ENCODE data around the gene SYCP2L.
"Not testable (repeated sequence)": the region's sequence is repeated elsewhere in the genome, so short reads cannot be mapped to it uniquely, and the experiment has no call there.

SYCP2L gene

DNA sequence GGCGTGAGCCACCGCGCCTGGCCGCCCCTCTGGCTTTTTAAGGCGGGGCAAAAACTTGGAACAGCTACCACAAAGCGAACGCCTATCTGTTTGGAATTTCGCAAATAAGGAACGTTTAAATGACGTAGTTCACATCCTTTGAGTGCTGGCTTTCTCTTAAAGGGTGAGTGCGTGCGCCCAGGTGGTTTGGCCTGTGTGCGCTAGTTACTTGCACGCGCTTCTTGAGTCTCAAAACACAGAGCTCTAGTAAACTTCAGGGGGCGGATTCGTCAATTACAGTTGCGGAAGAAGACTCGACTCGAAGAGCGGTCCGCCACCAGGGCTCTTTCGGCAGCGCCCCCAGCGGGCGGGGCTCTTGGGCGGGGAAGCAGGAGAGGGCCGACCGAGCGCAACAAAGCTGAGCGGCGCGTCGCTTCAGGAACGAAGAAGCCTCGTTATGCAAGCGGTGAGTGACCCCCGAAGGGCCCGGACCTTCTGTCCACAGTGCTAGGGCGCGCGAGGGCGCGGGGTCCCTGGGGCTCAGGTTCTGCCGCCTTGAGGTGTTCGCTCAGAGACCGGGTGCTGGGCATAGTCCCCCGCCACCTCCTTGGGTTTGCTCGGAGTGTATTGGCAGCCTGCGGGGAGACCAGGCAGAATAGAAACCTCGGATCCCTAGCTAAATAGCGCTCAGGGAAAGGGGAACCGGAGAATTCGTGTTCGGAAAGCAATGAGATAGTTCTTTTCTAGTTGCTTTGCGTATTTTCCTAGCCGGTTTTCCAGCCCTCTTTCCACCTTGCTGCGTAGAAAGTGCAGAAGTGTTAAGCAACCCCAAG, at the start of gene SYCP2L:
SYCP2L (plus strand) TSS at position 362 of the 812 bp plus-strand sequence; CDS start at position 437, 75 bp downstream.
- peak in 1 of 2 donors; percentile 2 for DNase-seq (ENCODE audit: low read depth in 2 of 2)

DNA sequence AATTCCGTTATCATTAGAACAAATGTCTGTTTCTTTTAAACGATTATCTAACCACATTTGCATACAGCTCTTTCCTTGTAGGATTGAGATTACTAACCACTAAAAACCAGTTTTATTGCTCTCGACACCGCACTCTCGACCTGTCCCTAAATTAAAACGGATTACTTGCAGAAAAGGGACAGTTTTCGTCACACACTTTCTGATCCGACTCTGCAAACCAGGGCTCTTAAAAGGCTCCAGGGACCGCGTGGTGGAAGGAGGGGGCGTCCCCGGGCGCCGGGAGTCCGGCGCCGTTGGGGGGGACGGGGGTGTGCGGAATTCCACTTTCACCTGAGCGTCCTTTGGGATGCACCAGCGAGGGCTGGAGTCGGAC, 49.2 kb upstream of the SYCP2L start:
- DNase-seq (ENCODE audit: low read depth in 2 of 2), result no peak

DNA sequence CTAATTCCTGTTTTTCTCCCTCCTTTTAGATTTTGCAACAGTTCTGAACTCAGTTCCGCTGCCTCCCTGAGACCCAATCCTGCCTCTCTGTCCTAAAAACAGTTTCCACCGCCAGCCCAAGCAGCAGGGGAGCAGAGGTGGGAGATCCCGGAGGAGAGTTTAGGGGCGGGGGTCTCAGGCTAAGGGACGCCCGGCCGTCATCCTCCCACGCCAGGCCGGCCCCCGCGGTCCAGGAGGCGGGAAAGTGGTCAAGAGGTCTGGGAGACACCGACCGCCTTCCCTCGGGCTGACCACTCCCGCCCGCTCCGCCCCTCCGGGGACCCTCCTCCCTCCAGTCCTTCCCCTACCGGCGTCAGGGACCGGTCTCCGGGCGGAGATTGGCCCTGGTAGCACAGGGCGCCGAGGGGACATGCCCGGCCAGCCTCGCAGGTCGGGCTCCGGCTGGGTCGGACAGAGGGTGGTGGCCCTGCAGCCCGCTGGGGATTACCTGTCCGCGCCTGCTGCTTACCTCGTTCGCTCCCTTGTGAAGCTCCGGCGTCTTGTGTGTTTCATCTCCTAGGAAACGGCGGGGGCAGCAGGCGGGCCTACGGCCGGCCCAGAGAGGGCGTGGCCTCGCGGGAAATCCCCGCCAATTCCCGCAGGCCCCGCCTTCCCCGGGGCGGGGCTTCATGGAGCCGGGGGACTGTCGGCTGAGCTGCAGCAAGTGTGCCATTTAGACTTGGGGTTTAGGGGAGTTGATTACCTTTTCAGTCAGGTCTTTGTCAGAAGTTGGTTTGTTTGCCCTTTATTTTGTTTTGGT, 48.7 kb upstream of the SYCP2L start, which contains the start of gene MAK:
MAK (minus strand) TSS at position 545 of the 799 bp plus-strand sequence. CDS start 7,891 bp downstream, outside the sequence.
- peak; percentile 75 to 76 for DNase-seq (ENCODE audit: low read depth in 2 of 2)

DNA sequence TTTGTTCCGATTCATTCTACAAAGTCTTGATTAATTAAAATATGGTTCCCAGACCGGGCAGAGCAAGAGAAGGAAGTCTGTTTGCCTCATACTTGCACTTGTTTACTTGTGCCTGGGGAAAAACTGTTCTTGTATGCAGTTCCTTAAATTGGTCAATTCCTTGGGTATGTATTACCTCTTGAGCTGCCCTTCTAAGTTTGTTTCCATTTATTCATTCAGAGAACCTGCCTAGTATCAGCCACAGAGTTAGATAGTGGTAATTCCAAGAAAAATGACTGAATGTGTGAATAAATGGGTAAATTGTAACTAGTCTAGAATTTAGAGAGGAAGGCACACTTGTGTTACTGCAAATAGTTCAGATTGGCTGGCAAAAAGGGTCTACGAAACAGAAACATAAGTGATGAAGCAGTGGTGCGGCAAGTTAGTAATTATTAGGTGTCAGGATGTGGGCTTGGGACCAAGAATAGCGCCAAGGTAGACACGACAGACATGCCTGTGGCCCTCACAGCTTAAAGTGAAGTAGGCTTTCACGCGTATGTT, 48.0 kb upstream of the SYCP2L start:
- no peak for DNase-seq (ENCODE audit: low read depth in 2 of 2)

DNA sequence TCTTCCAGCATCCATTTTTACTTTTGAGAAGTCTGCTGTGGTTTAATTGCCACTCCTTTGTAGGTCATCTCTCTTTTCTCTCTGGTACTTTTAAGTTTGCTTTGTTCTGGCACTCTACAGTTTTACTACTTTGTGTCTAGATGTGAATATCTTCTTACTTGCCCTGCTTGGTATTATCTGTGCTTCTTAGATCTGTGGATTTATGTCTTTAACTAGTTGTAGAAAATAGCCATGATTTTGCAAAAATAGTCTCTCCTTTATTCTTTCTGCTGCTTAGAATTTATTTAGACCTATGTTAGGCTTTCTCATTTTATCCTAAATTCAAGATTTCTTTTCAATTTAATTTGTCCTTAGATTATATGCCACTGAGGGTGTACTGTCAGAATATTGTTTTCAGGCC, 43.3 kb upstream of the SYCP2L start:
- DNase-seq (ENCODE audit: low read depth in 2 of 2), result no peak

DNA sequence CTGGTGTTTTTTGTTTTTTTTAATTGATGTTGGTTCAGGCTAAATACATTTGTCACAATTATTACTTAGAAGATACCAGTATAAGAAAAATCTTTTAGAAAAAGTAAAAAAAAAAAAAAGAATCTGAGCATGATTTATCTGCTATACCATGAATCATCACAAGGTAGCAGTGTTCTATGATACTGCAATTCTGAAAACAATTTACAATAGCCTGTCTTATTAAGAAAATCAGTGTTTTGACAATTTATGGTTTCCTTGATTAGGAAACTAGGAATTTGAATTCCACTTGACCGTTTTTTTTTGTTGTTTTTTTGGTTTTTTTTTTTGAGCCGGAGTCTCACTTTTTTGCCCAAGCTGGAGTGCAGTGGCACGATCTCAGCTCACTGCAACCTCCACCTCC, 39.2 kb upstream of the SYCP2L start:
- DNase-seq (ENCODE audit: low read depth in 2 of 2), result no peak

DNA sequence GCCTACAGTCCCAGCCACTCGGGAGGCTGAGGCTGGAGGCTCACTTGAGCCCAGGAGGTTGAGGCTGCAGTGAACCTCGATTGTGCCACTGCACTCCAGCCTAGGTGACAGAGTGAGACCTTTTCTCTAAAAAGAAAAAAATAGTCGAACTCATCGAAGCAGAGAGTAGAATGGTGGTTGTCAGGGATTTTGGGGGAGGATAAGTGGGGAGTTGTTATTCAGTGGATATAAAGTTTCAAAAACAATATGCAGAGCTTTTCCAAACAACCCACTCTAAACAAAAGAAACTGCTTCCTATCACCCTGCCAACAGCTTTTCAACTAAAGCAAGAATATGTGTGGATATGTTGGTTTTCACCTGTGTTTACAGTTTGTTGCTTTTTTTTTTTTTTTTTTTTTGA, 37.0 kb upstream of the SYCP2L start:
- no peak for DNase-seq (ENCODE audit: low read depth in 2 of 2)

DNA sequence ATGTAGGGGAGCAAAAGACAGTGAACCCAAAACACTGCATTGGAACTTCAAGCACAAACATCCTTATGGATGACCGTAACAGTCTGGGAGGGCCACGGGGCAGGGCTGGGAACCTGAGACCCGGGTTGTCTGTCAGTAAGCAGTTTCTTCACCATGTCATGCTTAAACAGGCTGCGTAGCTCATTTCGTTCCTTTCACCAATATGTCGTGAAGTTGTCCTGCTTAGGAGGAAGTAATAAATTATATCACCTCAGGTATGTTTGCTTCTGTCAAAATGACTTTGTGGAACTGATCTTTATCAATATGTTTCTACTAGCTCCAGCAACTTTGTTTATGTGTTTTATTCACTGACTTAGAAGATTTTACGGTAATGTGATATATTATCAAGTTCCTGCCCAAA, 36.1 kb upstream of the SYCP2L start:
- no peak for DNase-seq (ENCODE audit: low read depth in 2 of 2)

DNA sequence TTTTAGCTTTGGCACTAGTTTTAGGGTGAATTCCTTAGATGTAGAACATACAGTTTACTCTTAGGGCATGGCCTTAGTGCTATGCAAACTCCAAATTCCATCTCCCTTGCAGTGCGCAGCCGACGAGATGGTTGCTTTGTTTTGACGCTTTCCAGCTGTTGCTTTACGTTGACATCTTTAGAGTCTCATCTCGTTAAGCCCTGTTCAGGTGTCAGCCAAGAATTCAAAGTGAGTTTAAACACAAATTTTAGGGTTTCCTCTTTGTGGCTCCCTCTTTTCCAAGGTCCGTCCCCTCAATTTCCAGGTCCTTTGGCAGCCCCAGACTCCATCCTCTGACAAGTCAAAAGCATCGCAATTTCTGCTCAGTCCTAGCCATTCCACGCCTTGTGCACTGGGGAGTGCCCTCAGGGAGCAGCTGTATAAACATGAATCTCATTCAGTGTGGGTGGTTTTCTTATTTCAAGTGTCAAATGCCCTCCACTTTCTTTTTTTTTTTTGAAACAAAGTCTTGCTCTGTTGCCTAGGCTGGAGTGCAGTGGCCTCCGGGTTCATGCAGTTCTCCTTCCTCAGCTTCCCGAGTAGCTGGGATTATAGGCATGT, 34.4 kb upstream of the SYCP2L start:
- no peak for DNase-seq (ENCODE audit: low read depth in 2 of 2)

DNA sequence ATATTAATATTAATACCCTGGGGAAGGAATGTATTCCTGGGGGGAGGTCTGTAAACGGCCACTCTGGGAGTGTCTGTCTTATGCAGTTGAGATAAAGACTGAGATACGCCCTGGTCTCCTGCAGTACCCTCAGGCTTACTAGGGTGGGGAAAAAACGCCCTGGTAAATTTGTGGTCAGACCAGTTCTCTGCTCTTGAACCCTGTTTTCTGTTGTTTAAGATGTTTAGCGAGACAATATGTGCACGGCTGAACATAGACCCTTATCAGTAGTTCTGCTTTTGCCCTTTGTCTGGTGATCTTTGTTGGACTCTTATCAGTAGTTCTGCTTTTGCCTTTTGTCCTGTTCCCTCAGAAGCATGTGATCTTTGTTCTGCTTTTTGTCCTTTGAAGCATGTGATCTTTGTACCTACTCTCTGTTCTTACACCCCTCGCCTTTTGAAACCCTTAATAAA, 33.0 kb upstream of the SYCP2L start:
- not testable (repeated sequence) for DNase-seq (ENCODE audit: low read depth in 2 of 2)

DNA sequence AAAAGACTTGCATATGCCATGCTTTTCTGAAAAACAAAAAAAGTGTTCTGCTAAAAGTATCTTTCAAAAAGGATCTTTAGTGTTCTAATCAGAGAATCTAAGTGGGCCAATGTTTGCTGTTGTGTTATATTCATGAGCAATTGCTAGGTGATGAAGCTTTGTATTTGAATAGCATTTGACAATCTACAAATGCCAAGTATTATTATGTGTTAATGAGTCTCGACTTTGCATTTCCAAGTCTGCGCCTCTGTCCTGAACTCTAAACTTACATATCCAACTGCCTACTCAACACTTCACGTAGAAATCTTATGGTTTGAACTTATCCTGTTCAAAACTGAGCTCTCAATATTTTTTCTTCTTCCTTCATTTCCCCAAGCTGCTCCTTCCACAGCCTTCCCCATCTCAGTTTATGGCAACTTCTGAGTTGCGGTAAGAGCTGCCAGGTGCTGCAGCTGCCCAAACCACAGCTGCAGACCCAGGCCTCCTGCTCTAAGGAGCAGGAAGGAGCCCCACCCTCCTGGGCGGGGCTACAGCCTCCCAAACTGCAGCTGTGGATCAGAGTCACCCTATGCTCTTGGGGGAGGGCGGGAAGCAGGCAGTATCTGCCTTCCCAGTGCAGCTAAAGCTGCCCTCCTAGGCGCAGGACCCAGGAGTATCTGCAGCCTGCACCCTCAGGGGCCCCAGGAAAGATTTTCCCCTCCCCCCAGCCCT, 31.8 kb upstream of the SYCP2L start:
- DNase-seq (ENCODE audit: low read depth in 2 of 2), result no peak

DNA sequence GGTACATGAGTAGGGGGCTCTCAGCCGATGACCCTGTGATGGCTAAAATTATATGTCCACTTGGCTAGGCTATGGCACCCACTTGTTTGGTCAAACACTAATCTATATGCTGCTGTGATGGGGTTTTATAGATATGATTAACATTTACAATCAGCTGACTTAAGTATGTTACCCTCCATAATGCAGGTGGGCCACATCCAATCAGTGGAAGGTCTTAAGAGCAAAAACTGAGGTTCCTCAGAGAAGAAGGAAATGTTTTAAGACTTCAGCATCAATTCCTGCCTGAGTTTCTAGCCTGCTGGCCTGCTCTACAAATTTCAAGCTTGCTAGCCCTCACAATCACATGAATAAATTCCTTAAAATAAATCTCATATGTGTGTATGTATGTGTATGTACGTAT, 29.6 kb upstream of the SYCP2L start:
- no peak for DNase-seq (ENCODE audit: low read depth in 2 of 2)

DNA sequence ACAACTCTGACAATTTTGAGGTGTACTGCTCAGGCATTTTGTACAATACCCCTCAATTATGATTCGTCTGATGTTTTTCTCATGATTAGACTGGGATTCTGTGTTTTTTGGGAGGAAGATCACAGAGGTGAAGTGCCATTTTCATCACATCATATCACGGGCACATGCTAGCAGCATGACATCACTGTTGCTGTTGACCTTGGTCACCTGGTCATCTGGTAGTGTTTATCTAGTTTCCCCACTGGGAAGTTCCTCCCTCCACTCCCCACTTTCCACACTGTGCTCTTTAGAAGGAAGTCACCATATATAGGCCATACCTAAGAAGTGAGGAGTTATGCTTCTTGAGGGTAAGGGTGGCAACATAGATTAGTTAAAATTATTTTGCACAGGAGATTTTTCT, 25.8 kb upstream of the SYCP2L start:
- no peak for DNase-seq (ENCODE audit: low read depth in 2 of 2)

DNA sequence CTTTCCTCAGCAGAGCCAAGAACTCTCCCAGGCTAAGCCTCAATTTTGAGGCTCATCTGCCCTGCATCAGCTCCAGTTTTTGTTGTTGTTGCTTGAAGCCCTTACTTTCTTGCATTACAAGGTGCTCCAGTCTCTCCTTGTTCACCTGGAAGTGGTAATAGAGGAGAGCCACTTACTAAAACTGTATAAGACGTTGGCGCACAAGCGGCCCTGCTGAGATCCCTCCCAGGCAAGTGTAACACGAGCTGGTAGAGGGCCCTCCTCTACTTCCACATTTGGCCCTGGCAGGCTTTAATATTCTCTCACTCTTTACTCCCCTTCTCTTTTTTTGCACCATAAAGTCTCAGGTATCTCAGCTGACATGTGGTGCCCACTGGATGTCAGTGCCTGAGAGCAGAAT, 24.5 kb upstream of the SYCP2L start:
- DNase-seq (ENCODE audit: low read depth in 2 of 2), result no peak

DNA sequence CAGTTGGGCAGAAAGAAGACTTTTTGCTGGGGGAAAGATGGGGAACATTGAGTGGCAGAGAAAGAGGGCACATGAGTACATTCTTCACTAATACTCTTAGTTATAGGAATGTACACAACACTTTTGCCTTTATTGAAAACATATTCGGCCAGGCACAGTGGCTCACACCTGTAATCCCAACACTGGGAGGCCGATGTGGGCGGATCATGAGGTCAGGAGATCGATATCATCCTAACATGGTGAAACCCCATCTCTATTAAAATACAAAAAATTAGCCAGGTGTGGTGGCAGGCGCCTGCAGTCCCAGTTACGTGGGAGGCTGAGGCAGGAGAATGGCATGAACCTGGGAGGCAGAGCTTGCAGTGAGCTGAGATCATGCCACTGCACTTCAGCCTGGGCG, 23.8 kb upstream of the SYCP2L start:
- not testable (repeated sequence) for DNase-seq (ENCODE audit: low read depth in 2 of 2)

DNA sequence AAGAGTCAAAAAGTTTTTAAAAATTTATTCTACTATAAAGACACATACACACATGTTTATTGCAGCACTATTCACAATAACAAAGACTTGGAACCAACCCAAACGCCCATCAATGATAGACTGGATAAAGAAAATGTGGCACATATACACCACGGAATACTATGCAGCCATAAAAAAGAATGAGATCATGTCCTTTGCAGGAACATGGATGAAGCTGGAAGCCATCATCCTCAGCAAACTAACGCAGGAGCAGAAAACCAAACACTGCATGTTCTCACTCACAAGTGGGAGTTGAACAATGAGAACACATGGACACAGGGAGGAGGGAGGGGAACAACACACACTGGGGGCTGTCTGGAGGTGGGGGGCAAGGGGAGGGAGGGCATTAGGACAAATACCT, 20.1 kb upstream of the SYCP2L start:
- not testable (repeated sequence) for DNase-seq (ENCODE audit: low read depth in 2 of 2)

DNA sequence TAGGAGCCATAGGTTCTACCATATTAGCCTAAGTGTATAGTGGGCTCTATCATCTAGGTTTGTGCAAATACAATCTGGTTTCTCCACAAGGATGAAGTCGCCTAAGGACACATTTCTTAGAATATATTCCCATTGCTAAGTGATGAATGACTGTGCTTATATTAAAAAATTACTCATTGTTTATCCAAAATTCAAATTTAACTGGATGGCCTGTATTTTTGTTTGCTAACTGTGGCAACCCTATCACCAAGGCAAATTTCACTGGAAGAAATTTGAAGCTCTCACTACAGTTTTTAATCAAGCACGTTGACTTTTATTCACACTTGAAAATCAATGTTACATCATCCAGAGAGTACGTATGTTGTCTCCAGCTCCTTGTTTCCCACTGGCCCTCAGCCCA, 18.9 kb upstream of the SYCP2L start:
- DNase-seq (ENCODE audit: low read depth in 2 of 2), result no peak

DNA sequence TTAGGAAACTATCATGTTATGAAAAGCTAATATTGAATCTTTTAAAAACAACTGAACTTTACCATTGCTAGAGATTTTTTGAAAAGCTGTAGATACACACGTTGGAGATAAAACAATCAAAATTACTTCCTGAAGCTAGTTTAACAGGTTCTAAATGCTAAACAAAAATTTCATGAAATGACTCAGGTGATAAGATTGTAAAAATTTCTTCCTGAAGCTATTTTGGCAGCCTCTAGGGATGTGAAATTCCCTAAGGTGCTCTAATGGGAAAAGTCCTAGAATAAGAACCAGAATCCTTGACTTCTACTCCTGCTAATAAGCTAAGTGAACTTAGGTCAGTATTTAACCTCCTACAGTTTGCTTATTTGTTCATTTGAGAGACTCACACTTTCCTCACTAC, 13.5 kb upstream of the SYCP2L start:
- DNase-seq (ENCODE audit: low read depth in 2 of 2), result no peak

DNA sequence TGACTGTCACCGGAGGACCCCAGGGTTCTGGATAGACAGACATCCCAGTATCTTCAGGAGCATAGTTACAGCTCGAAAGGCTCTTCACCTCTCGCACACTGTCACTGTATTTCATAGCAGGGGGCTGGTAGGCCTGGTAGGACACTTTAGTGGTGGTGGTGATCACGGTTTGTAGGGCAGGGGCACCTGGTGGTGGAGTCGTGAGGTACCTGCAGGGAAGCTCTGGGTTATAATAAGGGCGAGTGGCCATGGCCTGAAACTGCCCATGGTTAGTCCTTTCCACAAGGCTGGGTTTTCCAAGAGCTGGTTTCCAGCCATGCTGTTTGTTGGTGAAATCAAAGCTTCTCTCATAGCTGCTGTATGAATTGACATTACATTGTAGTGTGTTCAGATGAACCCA, 12.6 kb upstream of the SYCP2L start:
- DNase-seq (ENCODE audit: low read depth in 2 of 2), result no peak

DNA sequence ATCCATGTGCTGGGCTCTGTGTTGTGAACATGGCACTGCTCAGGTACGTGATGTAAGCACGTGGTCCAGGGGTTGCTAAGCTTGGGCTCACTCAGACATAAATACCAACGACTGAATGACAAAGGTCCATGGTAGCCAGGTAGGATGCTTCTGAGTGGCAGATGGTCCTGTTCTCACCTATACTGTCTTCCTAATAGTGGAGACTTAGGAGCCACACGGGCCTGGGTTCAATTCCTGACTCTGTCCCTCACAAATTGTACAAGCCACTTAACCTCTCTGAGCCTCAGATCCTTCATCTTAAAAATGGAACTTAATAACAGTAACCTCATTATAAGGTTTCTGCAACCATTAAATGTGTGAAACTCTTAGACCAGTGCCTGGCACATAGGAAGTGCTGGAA, 11.8 kb upstream of the SYCP2L start:
- DNase-seq (ENCODE audit: low read depth in 2 of 2), result no peak

DNA sequence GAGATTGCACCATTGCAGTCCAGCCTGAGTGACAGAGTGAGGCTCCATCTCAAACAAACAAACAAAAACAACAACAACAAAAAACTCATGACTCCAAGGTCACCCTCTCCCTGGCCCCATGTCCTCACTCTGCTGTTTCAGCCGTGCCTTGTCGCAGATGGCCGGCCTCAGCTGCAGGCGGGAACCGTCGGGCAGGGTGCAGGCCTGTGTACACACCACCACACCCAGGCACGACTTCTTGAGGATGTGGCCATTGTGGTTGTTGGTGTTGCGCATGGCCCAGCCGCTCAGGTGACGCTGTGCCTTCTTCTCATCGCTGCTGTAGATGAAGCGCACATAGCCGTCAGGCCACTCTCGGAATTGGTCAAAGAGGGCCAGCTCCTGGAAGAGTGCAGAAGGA, 9.8 kb upstream of the SYCP2L start:
- no peak for DNase-seq (ENCODE audit: low read depth in 2 of 2)

DNA sequence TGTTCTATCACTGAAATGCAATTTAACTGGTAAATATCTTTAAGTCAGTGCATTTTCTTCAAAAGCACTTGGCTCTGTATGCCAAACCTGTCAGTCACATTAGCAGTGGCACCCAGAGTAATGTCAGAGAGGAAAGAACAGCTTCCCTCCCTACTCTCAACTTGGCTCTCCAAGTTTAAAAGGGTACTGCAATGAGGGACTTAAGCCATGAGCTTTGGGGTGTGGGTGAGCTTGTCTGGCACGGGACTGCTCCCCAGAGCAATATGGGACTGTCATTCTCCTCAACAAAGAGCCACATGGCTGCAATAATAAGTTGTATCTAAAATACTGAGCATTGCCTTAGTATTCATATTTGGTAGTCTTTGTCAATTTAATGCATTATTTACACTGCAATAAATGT, 9.0 kb upstream of the SYCP2L start:
- DNase-seq (ENCODE audit: low read depth in 2 of 2), result no peak
